Esophagus (tissue), 2 donors: ENCODE data around the gene ITPKA. TPM values are rescaled to one million over a fixed set of nuclear protein-coding genes. Genes with fewer than 3 reads are reported as not detected.
A peak's percentile ranks its signal among the peaks of the same experiment; 100 is the strongest.

ENCODE experiments used
- H3K27ac ChIP-seq, 2 donors: one replicate each; pipeline ENCODE4 v1.5.1; 2013; ENCODE audit warnings: low read depth in 2 of 2, mild to moderate bottlenecking in 2 of 2, inconsistent platforms in 1 of 2, low read length in 1 of 2, moderate library complexity in 1 of 2
- H3K27me3 ChIP-seq, 2 donors: one replicate each; pipeline ENCODE4 v1.6.1; 2013; ENCODE audit warnings: low read length in 2 of 2, control low read depth in 1 of 2, mild to moderate bottlenecking in 1 of 2; ENCODE audit not compliant: insufficient read depth in 2 of 2, control insufficient read depth in 1 of 2
- H3K36me3 ChIP-seq, 2 donors: one replicate each; pipeline ENCODE4 v1.6.1; 2013; ENCODE audit warnings: low read length in 1 of 2; ENCODE audit not compliant: control insufficient read depth in 2 of 2, insufficient read depth in 2 of 2
- H3K4me1 ChIP-seq, 2 donors: one replicate each; pipeline ENCODE4 v1.6.1; 2013; ENCODE audit warnings: low read length in 1 of 2; ENCODE audit not compliant: control insufficient read depth in 2 of 2, insufficient read depth in 2 of 2
- H3K4me3 ChIP-seq, 2 donors: one replicate each; pipeline ENCODE4 v1.5.1; 2013; ENCODE audit warnings: low read length in 2 of 2, mild to moderate bottlenecking in 2 of 2, low read depth in 1 of 2, moderate library complexity in 1 of 2
- H3K9me3 ChIP-seq, 2 donors: one replicate each; pipeline ENCODE4 v1.6.1; 2013; ENCODE audit warnings: mild to moderate bottlenecking in 2 of 2, low read depth in 1 of 2, low read length in 1 of 2, moderate library complexity in 1 of 2; ENCODE audit not compliant: control insufficient read depth in 2 of 2, insufficient read depth in 1 of 2
- WGBS, 2 donors: extraction: QIAGEN DNeasy Blood & Tissue Kit; methylation state at CpG; one replicate each; pipeline ENCODE4 v1.1.7; 2013; 5-methylcytosine and 5-hydroxymethylcytosine counted together
- polyA plus RNA-seq, 2 donors: library from polyadenylated mRNA; stranded (reverse); fragments of 200-250 nt; gene quantifications; one replicate each; pipeline ENCODE4 v1.2.3, GENCODE V29; 2013
- donor health status: healthy with polysubstance abuse.
- donor health status: Bipolar disorder and iron deficiency.

The ITPKA gene
- polyA plus RNA-seq, 2 donors = 0.28 to 0.47 TPM

DNA sequence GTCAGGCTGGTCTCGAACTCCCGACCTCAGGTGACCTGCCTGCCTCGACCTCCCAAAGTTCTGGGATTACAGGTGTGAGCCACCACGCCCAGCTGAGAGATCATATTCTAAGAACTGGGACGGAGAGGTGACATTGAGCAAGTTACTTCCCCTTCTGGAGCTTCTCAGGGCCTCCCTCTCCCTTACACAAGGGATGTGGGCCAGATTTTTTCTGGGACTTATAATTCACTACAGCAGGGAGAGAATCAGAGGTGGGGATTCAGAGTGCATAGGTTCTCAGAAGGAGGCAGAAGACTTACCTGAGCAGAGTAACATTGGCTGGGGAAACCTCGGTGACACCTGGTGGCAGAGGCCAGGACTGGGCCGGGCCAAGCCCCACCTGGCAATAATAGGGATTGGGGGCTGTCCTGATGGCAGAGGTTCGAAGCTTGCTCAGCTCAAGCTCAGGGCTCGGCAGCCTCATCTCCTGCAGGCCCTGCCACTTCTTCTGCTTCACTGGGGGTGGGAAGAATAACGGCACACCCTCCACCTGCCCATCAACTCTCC lies 13.2 kb downstream of the ITPKA start:
- Histone ChIP-seq H3K9me3 (no peaks in the 10 kb centered on the region), H3K36me3 (no peaks in the 10 kb centered on the region), H3K27me3 (peaks cover 0 to 11% of the 10 kb centered on the region in 2 donors), H3K27ac (no peak overlapping the region), H3K4me3 (no peak overlapping the region), H3K4me1 (peaks cover 5 to 15% of the 10 kb centered on the region in 2 donors)
- 72 to 73% methylated on average over 10 of the region's 10 CpGs for WGBS, 2 donors

DNA sequence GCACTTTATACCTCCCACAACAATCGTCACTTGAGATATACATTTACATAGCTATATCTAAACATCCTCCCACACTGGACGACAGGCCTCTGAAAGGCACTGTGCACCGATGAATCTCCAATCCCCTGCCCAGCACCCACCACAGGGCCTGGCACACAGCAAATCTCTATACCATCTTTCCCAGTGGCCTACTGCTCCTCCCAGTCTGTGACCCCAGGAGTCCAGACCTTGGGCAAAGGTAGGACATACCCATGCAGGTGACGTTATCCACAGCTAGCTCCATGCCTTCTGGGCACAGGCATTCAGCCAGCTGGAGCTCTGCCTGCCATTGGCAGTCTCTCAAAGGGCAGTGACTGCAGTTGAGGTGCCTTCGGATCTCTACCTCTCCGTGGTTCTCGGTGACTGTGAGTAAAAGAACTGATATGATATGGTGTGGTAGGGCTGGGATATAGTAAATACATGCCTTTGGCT lies 14.2 kb downstream of the ITPKA start:
- Histone ChIP-seq H3K27me3 (peaks cover 0 to 13% of the 10 kb centered on the region in 2 donors), H3K4me3 (no peak overlapping the region), H3K36me3 (no peaks in the 10 kb centered on the region), H3K4me1 (peaks cover 9 to 13% of the 10 kb centered on the region in 2 donors), H3K27ac (no peak overlapping the region), H3K9me3 (peaks cover 0 to 4% of the 10 kb centered on the region in 2 donors)
- 45 to 48% methylated on average over 7 of the region's 7 CpGs for WGBS, 2 donors

DNA sequence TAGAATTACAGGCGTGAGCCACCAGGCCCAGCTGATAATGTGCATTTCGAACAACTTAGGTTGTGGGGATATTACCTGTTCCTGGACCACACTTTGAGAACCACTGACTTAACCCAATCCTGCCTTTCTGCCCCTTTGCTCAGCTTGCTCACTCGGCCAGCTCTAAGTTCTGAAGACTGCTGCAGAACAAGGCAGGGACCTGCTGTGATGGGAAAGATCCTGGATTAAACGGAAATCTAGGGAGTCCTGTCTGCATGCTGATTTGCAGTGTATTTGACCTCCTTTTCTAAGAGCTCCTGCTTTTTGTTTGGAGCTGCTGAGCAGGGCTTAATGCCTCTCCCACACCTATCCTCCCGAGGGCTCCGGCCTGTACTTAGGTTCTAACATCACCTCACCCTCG lies 17.1 kb downstream of the ITPKA start:
- peak overlapping the region in 1 of 2 donors; percentile 38 for H3K4me3 ChIP-seq
- no peaks in the 10 kb centered on the region for H3K36me3 ChIP-seq
- H3K27ac ChIP-seq = no peak overlapping the region

DNA sequence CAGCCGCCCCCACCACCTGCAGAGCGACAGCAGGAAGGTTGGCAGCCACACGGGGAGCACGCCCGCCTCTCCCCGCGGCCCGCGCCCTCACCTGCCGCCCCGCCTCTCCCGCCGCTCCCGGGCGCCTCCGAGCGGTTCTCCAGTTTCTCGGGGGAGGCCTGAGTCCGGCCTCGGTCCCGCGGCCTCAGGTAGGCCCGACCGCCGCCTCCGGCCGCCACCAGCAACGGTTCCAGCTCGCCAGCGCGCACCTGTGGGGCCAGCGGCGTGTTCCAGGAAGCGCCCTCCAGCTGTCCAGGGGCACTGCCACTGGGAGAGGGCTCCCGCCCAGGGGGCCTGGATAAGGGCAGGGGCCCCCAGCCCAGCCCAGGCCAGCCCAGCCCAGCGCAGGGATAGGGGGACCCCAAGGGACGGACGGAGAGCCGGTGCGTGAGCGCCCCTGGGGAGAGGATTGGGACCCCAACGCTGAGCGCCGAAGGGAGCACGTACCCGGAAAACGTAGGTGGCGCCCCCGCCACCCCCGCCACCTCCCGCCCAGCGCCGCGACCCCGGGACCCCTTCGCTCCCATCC lies 17.7 kb downstream of the ITPKA start:
- Histone ChIP-seq H3K4me3 (peak overlapping the region; percentile 10 to 38), H3K36me3 (no peaks in the 10 kb centered on the region), H3K27me3 (peaks cover 0 to 10% of the 10 kb centered on the region in 2 donors), H3K27ac (no peak overlapping the region), H3K4me1 (peaks cover 18% of the 10 kb centered on the region in 2 donors), H3K9me3 (peaks cover 0 to 4% of the 10 kb centered on the region in 2 donors)
- WGBS, 2 donors = 9 to 14% methylated on average over 28 to 56 of the region's 56 CpGs

More for the DNA sequence above, 17.1 kb downstream of the ITPKA start:
- H3K9me3 ChIP-seq = peaks cover 0 to 4% of the 10 kb centered on the region in 2 donors
- peaks cover 18% of the 10 kb centered on the region in 2 donors for H3K4me1 ChIP-seq
- 70 to 72% methylated on average over 7 of the region's 7 CpGs for WGBS, 2 donors
- H3K27me3 ChIP-seq = peaks cover 0 to 10% of the 10 kb centered on the region in 2 donors

DNA sequence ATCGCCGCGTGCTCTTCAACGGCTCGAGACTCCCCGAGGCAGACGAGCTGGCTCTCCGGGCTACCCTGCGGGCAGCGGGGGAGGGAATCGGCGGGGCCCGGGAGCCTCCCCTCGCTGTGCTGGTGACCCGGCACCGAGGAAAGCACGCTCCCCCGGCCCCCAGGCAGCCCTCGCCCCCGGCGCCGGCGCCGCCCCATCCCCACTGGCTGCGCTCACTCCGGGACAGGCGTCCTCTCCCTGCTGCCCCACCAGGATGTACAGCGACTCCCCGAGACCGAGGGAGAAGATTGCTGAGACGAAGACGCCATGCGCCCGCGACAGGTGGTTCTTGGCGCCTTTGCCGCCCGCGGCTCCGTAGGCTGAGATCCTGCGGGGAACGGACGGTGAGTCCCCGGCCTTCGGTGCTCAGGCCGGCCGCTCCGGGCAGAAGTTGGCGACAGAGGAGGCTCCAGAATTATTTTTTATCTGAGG lies 18.3 kb downstream of the ITPKA start:
- peaks cover 18% of the 10 kb centered on the region in 2 donors for H3K4me1 ChIP-seq
- 1% methylated on average over 40 to 49 of the region's 49 CpGs for WGBS, 2 donors
- H3K27ac ChIP-seq = no peak overlapping the region
- no peaks in the 10 kb centered on the region for H3K36me3 ChIP-seq
- H3K4me3 ChIP-seq = peak overlapping the region; percentile 13 to 38
- H3K9me3 ChIP-seq = peaks cover 0 to 4% of the 10 kb centered on the region in 2 donors
- H3K27me3 ChIP-seq = peaks cover 0 to 10% of the 10 kb centered on the region in 2 donors

DNA sequence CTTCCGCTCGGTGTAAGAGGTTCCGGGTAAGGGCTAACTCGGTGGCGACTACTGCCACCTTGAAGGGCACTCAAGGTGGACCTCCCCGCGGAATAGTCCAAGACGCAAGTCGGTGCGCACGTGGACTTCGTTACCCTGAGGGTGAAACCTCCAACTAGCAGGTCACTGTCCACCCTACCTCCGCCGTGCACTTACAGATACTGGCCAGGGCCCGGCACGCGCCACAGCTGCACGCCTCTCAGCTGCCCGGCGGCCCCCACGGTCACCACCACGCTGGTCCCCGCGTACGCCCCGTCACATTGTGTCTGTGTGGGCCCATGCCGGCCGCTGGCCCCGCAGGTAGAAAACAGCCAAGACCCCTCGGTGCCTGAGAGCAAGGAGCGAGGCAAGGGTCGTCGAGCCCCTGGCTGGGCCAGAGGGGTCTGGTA lies 18.9 kb downstream of the ITPKA start:
- WGBS, 2 donors = 7 to 9% methylated on average over 33 of the region's 33 CpGs
- Histone ChIP-seq H3K27me3 (peaks cover 0 to 10% of the 10 kb centered on the region in 2 donors), H3K4me1 (peaks cover 18% of the 10 kb centered on the region in 2 donors)

DNA sequence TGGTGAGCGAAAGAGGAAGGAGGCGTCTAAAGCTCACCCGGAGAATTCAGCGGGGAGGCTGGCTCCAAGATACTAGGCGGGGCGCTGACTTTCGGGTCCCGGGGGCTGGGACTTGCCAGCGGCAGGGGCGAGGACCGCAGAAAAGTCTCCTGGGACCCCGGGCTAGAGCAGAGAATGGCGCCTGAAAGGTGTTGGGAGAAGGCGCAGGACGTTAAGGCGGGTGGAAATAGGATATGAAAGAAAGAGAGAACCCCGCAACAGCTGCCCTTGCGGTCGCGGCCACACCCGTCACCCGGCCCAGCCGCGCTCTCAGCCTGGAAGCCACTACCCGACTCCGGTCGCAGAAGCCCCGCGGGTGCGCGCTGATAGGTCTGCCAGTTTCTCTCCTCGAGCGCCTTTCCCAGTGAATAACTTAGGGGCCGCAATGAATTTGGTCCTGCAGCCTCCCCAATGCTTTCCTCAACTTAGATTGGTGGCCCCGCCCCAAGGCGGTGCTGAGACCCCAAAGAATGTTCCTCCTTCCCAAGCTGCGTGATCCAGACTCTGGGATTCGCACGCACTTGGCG lies 19.3 kb downstream of the ITPKA start:
- Histone ChIP-seq H3K27me3 (peaks cover 0 to 10% of the 10 kb centered on the region in 2 donors), H3K4me3 (peak overlapping the region; percentile 2 to 38), H3K27ac (no peak overlapping the region), H3K36me3 (peaks cover 0 to 7% of the 10 kb centered on the region in 2 donors), H3K9me3 (peaks cover 0 to 4% of the 10 kb centered on the region in 2 donors), H3K4me1 (peaks cover 18% of the 10 kb centered on the region in 2 donors)
- WGBS, 2 donors = 2% methylated on average over 40 of the region's 40 CpGs

More for the DNA sequence above, 18.9 kb downstream of the ITPKA start:
- H3K36me3 ChIP-seq = peaks cover 0 to 4% of the 10 kb centered on the region in 2 donors
- H3K4me3 ChIP-seq = peak overlapping the region in 1 of 2 donors; percentile 38
- peaks cover 0 to 4% of the 10 kb centered on the region in 2 donors for H3K9me3 ChIP-seq
- H3K27ac ChIP-seq = no peak overlapping the region

DNA sequence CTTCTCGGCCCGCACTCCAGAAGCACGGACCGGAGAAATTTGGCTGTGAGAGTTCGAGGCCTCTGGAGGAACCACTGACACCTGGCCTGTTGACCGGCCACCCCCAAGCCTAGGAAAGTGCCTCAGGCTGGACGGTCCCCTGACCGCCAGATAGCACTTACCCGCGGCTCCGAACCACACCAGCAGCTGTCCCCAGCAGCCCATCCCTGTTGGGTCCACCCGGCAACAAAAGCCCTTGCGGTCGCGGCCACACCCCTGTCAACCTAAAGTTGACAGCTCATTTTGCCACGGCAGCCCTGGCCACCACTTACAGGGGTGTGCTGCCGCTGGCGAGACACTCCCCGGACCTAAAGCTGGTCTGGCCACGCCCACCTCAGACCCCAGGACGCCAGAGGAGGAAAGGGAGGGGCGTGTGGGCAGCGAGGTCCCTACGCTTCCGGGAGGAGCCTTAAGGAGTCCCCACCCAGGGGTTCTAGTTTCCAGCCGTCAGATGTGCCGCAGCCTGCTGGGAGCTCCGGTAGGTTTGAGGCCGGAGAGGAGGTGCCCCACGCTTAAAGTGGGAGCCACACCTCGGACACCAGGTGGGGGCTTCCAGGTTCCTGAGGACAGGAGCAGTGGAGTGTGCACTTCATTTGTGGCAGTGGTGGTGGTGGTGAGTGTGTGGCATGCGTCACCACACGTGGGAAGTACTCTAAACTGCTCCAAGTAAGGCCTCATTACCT lies 20.0 kb downstream of the ITPKA start, which contains the start of gene LTK:
Gene LTK (minus strand): TSS at position 322 of the 722 bp plus-strand sequence. CDS start 118 bp downstream, at position 204.
- Histone ChIP-seq H3K4me1 (peaks cover 18% of the 10 kb centered on the region in 2 donors), H3K27ac (no peak within 1 kb of the TSS), H3K9me3 (peaks cover 0 to 4% of the 10 kb centered on the region in 2 donors), H3K36me3 (peaks cover 0 to 11% of the 10 kb centered on the region in 2 donors), H3K27me3 (peaks cover 0 to 10% of the 10 kb centered on the region in 2 donors), H3K4me3 (peak within 1 kb of the TSS; percentile 2 to 38)
- 8 to 12% methylated on average over 33 of the region's 33 CpGs for WGBS, 2 donors

DNA sequence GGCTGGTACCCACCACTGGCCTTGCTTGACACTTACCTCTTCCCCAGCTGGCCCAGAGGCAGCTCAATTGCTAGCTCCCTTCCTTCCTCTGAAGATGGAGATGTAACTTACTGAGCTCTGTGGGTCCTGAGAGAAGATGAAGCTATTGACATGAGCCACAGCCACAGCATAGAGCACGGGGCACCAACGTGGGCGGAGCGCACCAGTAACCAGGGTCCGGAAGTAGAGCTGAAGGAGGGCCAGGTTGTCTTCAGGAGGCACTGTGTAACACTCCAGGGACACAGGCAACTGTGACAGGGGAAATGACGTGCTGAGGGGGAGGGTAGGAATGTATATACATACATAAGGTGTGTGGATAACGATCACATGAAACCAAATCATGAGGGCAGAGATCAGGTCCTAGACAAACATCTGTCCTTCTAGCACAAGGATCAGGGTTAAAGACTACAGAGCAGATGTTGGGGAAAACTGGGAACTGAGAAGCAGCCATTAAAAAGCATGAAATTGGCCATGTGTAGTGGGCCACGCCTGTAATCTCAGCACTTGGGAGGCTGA lies 24.3 kb downstream of the ITPKA start:
- H3K4me3 ChIP-seq = no peak overlapping the region
- 91 to 93% methylated on average over 8 of the region's 8 CpGs for WGBS, 2 donors
- peaks cover 7 to 10% of the 10 kb centered on the region in 2 donors for H3K4me1 ChIP-seq
- no peak overlapping the region for H3K27ac ChIP-seq
- H3K27me3 ChIP-seq = no peaks in the 10 kb centered on the region
- H3K36me3 ChIP-seq = peaks cover 0 to 23% of the 10 kb centered on the region in 2 donors
- H3K9me3 ChIP-seq = no peaks in the 10 kb centered on the region
